Hepatocyte (in vitro differentiated cells): ENCODE data around the gene FUBP3.
A peak's percentile ranks its signal among the peaks of the same experiment; 100 is the strongest.

Experiments
- CTCF ChIP-seq: fragments of 200-600 bp; sonication (generic); IDR thresholded peaks from 2 replicates; pipeline ENCODE4 v1.5.1; 2016; ENCODE audit warnings: antibody characterized with exemption, mild to moderate bottlenecking; ENCODE audit not compliant: poor library complexity
- EZH2 ChIP-seq: fragments of 200-600 bp; sonication (generic); IDR thresholded peaks from 2 replicates; pipeline ENCODE4 v1.6.1; 2016; ENCODE audit warnings: antibody characterized with exemption, mild to moderate bottlenecking, borderline replicate concordance
- EZH2phosphoT487 ChIP-seq: fragments of 200-600 bp; sonication (generic); IDR thresholded peaks from one replicate; pipeline ENCODE4 v1.6.1; 2018; ENCODE audit warnings: antibody characterized with exemption, mild to moderate bottlenecking, low read depth, moderate library complexity; ENCODE audit not compliant: unreplicated experiment, severe bottlenecking

DNA sequence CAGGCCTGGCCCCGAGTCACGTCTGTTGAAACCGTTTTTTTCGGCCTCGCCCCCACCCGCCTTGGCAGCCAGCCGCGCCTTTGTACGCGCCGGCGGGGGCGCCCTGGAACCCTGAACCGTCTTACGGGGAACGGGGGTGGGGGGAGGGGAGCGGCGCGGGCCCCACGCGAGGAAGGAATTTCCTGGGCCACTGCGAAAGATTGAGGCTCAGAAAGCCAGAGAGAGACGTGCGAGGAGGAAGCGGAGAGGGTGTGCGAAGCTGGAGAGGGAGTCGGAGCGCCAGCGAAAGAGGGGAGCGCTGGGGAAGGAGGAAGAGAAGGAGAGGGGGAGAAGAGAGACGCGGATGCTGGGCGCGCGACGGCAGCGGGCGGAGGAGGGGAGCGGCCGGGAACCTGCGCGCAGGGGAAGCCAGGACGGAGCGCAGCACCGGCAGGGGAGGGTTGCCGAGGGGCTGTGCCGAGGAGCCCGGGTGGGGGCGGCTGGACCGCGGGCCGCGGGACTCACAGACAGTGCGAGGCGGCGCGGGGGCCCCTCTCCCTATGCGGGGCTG, 80.4 kb downstream of the FUBP3 start:
- TF ChIP-seq EZH2phosphoT487 = peak; percentile 91
- TF ChIP-seq CTCF = no peak
- TF ChIP-seq EZH2 = peak; percentile 98
